HG02852 (cell line): ENCODE data around the gene NID1.
A peak's percentile ranks its signal among the peaks of the same experiment; 100 is the strongest.

ENCODE experiments used
- ATAC-seq: cut with Tn5 transposase; IDR thresholded peaks from one replicate; pipeline ENCODE4 v1.9.1; 2021; ENCODE audit warnings: mild to moderate bottlenecking, moderate library complexity; ENCODE audit not compliant: unreplicated experiment

The NID1 gene

GRCh38 chr1:236067854-236068454 is 3.1 kb upstream of the NID1 start:
- no peak for ATAC-seq

- peak; percentile 89 for ATAC-seq
Observed at GRCh38 chr1:236066828-236067386, 2.0 kb upstream of the NID1 start.

GRCh38 chr1:236066054-236066453 is 1.2 kb upstream of the NID1 start:
- ATAC-seq = no peak

- no peak for ATAC-seq
Observed at GRCh38 chr1:236065509-236066005, 667 bp upstream of the NID1 start.

- ATAC-seq = peak; percentile 13
Observed at GRCh38 chr1:236063919-236064673, 794 bp downstream of the NID1 start.

DNA sequence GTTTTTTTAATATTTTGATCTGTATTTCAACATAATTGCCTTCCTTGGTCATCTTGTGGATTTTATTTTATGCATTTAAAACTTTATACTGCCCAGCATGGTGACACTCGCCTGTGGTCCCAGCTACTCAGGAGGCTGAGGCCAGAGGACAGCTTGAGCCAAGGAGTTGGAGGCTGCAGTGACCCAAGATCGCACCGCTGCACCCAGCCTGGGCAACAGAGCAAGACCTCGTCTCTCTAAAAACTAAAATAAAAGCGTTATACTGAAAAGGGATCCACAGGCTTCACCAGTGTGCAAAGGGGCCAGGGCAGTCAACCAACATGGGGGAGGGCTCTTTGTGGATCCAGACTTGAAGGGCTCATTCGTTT is 1.4 kb downstream of the NID1 start:
- no peak for ATAC-seq

DNA sequence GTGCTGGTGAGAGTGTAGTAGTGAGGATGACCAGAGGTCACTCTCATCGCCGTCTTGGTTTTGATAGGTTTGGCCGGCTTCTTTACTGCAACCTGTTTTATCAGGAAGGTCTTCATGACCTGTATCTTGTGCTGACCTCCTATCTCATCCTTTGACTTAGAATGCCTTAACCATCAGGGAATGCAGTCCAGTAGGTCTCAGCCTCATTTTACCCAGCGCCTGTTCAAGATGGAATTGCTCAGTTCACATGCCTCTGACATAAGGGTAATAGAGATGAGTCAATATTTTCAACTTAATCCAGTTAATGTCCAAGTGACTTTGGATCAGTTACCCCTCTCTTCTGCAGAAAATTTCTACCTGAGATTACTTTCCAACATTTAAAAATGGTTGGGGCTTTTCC is 4.6 kb downstream of the NID1 start:
- no peak for ATAC-seq

- ATAC-seq = no peak
Observed at GRCh38 chr1:236059011-236059410, 5.9 kb downstream of the NID1 start.

DNA sequence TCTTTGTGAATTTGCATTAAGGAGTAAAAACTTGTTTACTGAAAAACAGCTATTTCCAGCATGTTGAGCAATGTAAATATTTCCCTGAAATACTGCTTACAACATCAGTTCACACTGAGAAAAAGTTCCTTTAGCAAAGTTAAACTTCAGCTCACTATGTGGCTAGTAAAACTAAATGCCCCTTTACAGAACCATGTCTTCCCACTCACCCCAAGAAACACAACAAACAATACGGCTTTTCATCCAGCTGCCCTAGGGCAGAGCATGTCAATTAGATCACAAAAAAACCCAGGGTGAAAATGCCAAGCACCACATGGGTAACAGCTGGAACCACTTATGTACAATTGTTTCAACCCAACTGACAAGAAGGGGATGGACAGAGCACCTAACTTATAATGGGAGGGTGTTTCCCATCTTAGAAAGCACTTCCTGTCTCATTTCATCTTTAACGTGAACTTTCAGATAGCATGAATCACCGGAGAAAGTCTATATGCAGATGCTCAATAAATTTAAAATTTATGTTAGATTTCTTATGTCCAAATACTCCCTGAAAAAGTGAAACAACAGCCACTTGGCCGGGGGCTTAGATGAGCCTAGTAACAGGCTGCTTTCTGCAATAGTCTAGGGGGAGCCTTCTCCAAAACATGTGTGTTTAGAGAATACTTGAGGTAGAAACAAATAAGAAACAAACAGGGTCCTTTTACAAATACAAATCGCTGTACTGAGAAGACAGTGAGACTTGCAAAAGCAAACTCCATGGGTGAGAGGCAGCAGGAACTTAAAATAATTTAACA is 6.6 kb downstream of the NID1 start:
- peak; percentile 85 for ATAC-seq

DNA sequence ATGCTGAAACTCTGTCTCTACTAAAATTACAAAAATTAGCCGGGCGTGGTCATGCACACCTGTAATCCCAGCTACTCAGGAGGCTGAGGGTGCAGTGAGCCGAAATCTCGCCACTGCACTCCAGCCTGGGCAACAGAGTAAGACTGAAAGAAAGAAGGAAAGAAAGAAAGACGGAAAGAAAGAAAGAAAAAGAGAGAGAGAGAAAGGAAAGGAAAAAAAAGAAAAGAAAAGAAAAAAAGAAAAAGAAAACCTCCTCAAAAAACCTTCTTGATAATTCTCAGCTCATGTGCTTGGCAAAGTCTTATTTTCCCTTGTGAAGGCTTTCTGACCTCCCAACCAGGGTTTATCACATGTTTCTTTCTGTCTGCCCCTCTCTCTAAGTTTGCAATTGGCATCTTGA is 7.3 kb downstream of the NID1 start:
- ATAC-seq = no peak

DNA sequence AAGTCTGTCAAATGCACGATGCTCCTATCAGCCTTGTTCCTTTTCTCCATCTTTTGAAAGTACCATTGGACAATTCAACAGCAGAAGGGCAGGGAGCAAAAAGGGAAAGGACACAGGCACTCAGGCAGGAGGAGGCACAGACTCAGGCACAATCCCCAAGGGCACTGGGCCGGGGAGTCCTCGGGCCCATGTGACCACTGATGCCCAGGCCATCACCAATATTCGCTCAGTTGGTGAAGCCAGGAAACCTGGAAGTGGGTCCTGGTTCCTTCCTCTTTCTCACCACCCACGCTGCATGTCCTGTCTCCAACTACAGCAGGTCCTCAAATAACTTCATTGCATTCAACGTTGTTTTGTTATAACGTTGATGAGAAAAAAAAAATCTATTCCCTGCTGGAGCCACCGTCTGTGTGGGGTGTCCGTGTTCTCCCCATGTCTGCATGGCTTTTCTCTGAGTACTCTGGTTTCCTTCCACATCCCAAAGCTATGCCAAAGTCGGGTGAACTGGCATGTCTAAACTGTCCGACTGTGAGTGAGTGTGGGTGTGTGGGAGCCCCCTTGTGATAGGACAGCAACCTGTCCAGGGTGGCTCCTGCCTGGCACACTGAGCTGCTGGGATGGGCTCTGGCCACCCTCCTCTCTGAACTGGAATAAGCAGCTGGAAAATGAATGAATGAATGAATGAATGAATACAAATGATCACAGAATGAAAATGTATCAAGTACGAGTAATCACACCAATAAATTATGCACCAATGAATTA is 12.5 kb downstream of the NID1 start:
- ATAC-seq = no peak

GRCh38 chr1:236051242-236051791 is 13.6 kb downstream of the NID1 start:
- no peak for ATAC-seq

DNA sequence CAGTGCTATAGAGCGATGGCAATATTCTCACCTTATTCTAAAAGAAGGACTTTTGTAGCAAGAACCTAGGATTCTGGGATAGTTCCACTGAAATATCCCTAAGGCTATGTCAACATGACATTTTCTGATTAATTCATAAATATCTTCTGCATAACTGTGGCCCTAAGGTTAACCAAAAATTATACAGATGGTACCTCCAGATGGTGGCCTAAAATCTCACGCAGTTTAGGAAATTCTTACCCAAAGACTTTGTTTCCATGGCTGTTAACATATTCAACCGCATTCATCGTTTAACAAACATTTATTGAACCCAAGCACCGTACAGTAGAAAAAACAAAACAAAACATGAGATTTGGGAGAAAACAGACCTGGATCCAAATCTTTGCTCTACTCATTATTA is 19.1 kb downstream of the NID1 start:
- no peak for ATAC-seq

DNA sequence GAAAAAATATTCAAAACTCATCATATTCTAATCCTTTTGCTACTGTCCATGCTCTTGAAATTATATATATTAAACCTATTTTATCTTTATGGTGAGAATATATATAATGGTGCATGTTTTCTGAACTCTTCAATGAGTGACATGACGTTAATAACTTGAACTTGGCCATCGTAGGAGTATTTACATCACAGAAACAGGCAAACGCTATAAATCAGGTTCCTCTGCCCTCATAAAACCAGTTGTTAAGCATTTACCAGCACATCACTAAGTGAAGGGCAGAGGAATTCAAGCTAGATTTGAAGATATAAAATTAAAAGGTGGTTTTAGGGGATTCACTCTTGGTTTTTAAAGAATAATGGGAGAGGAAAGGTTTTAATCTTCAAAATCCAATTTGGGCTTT is 20.5 kb downstream of the NID1 start:
- ATAC-seq = no peak

GRCh38 chr1:236041631-236042618 is 23.0 kb downstream of the NID1 start:
- ATAC-seq = no peak

DNA sequence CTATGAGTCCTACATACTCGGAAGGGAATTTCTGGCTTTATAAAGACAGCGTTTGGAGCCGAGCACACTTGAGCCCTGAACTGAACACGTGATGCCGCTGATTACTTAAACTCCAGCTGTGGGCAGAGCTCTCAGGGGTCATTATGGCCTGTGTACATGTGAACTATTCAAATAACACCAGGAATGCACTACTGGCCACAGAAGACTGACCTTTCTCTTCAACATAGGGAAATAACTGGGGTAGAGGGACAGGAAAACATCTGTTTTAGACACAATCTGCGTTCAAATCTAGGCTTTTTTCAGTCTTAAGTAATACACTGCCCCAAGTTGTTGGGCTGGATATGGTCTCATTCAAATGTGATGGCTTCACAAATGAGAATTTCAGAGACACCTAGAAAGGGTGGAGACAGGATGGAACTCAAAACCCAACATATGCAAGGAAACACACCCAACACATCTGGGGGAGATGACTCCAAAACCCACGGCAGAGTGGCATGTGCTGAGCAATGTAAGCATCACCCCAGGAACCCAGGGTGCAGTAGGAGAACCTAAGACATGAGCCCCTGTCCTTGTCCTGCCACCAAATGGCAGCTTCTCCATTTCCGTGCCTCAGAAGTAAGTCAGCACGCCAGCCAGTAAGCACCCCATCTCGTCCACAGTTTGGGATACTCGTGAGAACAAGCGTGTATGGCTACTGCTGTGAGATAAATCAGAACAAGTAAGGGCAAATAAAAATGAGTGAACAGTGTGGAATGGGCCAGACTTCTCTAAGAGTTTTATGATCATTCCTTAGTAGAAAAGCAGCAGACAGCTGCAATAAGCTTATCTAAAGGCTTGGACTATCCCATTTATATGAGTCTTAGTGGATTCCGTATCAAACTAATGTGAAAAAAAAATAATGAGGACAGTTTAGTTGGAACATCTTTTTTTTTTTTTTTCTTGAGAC is 24.9 kb downstream of the NID1 start:
- no peak for ATAC-seq

- no peak for ATAC-seq
Observed at GRCh38 chr1:236038034-236038433, 26.9 kb downstream of the NID1 start.

- ATAC-seq = no peak
Observed at GRCh38 chr1:236035681-236036101, 29.2 kb downstream of the NID1 start.
